Effector CD4-positive, alpha-beta T cell (primary cell): ENCODE results near the gene TAF8.

Experiments
- DNase-seq: peaks from one replicate; pipeline ENCODE4 v3.0.0-alpha.2; 2020

Gene TAF8

DNA sequence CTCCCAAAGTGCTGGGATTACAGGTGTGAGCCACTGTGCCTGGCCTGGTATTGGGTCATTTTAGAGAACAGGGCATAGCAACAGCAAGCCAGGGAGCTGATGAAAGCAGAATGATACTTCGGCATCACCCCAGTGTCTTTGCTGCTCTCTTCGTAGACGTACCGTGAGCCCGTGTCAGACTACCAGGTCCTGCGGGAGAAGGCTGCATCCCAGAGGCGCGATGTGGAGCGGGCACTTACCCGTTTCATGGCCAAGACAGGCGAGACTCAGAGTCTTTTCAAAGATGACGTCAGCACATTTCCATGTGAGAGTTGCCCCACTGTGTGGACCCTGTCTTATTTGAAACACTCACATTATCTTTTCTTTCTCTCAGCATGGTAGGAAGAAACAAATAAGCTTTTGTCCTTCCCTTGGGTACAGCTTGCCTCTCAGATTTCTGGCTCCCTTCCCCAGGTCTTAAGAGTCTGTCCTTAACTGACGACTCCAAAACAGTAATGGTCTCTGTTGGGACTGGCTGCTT is 15.9 kb downstream of the TAF8 start:
- DNase-seq, result no peak

- DNase-seq, result no peak
These were observed 17.8 kb downstream of the TAF8 start for GRCh38 chr6:42068173-42068572.

GRCh38 chr6:42068872-42069522 is 18.7 kb downstream of the TAF8 start:
- DNase-seq, result no peak

DNA sequence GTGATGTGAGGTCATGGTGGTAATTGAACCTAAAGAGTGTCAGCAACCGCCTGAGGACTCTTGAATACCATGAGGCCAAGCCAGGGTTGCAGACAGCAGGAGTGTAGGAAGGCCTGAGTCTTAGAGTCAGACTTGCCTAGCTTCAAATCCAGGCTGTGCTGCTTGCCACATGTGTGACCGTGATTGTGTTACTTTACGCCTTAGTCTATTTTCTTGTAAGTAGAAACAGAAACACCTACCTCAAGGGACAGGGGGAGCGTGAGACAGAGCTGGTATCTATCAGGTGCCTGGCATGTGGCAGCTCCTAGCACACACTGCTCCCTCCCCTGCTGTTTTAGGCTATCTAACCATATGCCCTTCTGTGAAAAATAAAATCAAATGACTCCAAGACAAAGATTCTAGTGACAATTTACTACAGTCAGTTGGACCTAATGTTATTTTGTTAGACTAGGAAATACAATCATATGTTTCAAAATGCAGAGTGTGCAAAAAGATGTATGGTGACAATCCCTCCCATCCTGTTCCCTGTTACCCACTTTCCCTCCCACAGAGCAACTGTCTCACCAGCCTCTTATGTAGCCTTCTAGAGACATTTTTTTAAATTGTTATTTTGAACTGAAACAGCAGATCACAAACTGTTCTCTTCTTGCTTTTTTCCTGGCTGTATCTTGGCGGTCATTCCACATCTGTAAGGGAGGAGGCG is 21.7 kb downstream of the TAF8 start:
- DNase-seq, result no peak

DNA sequence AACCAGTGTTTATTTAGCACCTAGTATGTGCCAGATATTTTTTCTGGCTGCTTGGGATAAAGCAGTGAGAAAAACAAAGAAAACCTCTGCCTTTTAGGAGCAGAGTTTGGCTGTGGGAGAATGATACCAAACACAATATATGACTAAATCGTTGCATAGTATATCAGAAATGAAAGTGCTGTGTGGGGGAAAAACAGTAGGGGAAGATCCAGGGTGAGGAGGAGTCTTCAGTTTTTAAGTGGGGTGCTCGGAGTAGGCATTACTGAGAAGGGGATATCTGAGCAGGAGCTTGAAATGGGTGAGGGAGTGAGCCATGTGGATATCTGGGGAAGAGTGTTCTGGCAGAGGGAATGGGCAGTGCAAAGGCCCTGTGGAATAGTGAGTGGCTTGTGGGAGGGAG is 23.0 kb downstream of the TAF8 start:
- DNase-seq, result no peak

- DNase-seq, result peak; percentile 18
These were observed 25.0 kb downstream of the TAF8 start for GRCh38 chr6:42075159-42075838.

DNA sequence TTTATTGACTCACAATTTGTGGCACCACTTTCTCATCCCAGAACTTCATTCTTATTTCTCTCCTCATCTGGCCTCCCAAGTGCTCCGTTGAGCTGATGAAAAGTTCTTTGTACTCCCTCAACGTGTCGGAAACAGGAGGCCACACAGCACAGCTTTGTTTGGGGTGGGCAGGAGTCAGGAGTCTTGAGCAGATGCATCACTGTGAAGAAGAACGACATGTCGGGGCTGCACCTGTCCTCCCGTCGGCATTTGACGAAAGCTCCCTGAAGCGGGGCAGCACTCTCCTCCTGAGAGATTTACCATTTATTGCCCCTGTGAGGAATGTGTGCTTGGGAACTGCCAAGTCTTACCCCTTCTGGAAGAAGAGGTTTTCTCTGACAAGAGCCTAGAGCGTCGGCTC is 28.1 kb downstream of the TAF8 start:
- DNase-seq, result no peak

DNA sequence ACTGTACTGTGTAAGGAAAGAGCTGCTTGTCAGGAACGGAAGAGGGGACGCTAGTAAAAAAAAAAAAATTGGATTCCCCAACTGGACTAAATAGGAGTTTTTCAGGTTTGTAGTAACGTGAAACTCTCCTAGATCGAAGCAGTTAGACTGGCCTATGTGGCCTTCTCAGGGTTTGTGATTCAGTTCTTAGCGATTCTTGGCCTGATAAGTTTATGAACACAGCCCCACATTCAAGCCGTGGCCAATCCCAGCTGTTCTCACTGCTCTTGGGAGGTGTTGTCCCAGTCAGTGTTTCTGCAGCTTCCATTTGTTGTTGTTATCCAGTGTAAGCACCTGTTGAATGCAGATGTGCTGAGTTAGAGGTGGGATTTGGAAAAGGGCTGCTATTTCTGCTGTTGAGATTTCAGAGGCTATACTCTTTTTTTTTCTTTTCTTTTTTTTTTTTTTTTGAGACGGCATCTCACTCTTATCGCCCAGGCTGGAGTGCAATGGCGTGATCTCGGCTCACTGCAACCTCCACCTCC is 29.7 kb downstream of the TAF8 start:
- no peak for DNase-seq

GRCh38 chr6:42083530-42083929 is 33.2 kb downstream of the TAF8 start:
- DNase-seq, result no peak

DNA sequence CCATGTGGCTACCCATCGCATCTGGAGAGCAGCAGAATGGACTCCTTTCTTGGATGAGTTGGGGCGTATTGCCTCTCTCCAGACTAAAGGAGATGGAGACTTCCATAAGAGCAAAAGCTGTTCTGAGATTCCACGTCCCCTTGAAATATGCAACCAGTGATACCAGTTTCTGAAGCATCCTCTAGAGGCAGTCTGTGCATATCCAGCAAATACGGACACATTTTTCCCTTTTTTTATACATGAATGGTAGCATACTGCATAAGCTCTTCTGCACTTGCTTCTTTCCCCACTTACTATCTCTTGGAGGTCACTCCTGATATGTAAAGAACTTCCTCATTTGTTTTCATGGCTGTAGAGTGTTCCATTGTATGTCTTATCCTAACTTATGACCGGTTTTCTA is 34.6 kb downstream of the TAF8 start:
- no peak for DNase-seq

GRCh38 chr6:42086046-42087035 is 36.0 kb downstream of the TAF8 start:
- DNase-seq, result no peak

GRCh38 chr6:42088101-42088591 is 37.8 kb downstream of the TAF8 start:
- DNase-seq, result no peak

GRCh38 chr6:42090819-42091717 is 40.7 kb downstream of the TAF8 start:
- DNase-seq, result no peak

- no peak for DNase-seq
These were observed 41.3 kb downstream of the TAF8 start for GRCh38 chr6:42091718-42092023.

DNA sequence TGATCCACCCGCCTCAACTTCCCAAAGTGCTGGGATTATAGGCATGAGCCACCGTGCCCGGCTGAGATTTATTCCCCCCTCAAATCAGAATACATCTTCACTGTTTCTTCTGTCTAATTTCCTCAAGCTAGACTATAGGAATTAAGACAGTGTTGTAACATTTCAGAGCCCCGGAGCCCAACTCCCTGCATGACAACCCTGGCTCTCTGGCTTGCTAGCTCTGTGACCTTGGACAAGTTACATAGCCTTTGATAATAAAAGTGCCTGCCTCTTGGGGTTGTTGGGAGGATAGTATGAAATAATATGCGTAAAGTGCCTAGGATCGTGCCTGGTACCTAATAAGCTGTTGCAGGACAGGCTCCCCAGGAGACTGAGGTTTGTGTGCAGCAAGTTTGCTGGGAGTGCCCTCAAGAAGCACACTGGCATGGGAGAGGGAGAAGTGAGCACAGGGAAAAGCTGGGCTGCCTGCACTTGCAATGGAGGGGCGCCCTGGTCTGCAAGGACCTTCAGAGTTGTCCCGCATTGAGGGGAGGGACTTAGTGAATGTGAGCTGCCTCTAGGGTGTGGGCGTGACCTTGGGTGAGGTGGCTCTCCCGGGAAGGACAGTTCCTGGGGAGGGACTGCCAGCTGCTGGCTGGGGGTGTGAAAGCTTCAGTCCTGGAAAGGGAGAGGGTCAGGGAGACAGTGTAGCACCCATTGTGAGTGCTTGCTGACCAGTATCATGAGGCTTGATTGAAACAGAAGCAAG is 43.4 kb downstream of the TAF8 start:
- no peak for DNase-seq

- no peak for DNase-seq
These were observed 44.8 kb downstream of the TAF8 start for GRCh38 chr6:42095094-42095493.

DNA sequence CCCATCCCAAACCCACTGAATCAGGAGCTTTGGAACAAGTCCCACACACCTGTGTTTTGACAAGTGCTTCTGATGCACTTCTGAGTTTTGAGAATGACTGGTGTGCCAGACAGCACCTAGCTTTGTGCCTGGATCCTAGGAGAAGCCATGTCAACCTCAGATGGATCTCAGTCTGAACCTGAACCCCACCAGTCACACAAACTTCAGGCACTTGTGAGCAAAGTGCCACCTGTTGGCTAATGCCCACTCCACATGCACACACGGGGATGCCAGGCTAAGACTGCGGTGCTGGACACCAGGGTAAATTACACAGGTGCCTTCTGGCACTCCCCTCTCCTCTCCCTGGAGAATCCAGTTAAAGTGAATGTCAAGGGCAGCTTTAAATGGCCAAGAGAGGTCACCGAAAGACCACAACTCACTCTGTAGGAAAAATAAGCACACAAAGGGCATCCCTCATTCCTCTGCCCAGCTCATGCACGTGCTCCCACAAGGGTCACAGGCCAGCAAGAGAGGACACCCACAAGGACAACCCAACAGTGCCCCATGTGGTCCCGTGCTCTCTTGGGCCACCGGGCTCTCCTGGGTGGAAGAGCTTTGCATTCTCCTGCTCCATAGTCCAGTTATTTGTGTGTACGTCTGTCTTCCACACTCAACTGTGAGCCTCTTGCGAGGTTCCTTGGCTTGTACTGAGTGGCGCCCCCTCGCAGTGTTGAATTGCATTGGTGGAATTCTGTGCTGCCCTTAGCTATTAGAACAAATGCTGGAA is 45.6 kb downstream of the TAF8 start:
- no peak for DNase-seq

DNA sequence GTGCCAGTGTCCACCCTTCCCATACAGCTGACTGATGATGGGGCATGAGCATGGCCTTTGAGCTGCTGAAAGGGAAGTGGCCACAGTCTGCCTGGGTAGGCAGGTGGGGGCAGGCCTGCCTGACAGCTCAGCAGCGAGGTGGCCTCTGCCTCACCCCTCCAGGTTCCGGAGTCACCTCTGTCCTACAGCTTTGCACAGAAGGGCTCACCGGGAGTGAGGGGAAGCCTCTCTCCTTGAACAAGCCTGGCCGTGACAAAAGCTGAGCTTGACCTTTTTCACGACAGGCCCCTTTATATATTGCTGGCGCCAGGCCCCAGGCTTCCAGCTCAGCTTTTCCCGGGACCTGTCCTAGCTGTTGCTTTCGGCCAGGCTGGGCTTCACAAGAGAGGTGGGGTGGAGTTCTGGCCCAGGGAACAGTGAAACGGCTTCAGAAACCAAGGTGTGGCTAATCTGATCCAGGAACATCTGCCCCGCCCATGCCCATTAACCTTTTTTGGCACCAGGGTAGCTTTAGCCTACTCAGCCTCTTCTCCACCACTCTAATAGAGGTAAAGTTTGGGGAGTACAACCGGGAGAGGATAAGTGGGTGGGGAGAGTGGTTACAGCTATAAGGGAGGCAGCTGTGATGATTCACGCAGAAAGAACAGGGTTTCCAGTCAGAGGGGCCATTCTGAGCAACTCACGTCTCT is 49.2 kb downstream of the TAF8 start:
- no peak for DNase-seq
